Measurements from ENCODE around the gene LIN28B.

DNA sequence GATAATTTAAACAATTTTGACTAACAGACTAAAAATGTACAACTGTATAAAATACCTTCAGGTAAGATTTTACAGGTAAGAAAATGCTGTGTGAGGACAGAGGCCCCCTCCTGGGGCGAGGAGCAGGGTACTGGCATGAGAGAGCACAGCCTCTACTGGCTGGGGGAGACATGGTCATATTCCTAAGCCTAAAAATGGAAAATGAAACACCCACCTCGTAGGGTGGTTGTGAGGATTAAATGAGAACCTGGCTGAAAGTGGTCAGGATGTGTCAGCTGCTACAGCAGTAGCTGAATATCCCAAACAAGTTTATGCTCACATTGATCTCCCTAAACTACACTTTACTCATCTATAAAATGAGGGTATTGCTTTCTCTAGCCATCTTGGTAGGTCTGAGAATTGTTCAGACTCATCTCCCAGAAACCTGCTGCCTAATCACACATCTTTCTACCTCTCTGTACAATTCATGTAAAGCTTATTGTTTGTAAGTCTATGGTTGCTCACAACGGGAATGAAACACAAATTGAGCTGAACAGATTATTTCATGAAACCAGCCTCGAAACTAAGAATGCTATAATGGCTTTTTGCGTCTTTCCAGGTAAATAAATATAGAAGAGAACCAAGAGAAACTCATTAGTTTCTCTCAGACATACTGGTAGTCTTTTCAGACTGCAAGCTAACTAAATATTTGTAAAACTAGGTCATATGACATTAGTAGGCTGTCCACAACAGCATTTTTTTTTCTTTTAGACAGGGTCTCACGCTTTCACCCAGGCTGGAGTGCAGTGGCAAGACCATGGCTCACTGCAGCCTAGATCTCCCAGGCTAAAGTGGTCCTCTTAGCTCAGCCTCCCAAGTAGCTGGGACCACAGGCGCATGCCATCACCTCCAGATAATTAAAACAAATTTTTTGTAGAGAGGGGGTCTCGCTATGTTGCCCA lies 153.3 kb downstream of the LIN28B start:
- TF ChIP-seq ESRRA (IDR thresholded peaks at IDR 0.05; ENCODE audit: borderline replicate concordance, low read length): no peak
- TF ChIP-seq, protein P1, sequence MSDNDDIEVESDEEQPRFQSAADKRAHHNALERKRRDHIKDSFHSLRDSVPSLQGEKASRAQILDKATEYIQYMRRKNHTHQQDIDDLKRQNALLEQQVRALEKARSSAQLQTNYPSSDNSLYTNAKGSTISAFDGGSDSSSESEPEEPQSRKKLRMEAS (IDR thresholded peaks at IDR 0.05): no peak
- TF ChIP-seq, protein P2, sequence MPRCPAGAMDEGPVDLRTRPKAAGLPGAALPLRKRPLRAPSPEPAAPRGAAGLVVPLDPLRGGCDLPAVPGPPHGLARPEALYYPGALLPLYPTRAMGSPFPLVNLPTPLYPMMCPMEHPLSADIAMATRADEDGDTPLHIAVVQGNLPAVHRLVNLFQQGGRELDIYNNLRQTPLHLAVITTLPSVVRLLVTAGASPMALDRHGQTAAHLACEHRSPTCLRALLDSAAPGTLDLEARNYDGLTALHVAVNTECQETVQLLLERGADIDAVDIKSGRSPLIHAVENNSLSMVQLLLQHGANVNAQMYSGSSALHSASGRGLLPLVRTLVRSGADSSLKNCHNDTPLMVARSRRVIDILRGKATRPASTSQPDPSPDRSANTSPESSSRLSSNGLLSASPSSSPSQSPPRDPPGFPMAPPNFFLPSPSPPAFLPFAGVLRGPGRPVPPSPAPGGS (IDR thresholded peaks at IDR 0.05): no peak
- TF ChIP-seq BHLHE40 (IDR thresholded peaks at IDR 0.05; ENCODE audit: low read depth, low read length): no peak
- TF ChIP-seq, protein P3, sequence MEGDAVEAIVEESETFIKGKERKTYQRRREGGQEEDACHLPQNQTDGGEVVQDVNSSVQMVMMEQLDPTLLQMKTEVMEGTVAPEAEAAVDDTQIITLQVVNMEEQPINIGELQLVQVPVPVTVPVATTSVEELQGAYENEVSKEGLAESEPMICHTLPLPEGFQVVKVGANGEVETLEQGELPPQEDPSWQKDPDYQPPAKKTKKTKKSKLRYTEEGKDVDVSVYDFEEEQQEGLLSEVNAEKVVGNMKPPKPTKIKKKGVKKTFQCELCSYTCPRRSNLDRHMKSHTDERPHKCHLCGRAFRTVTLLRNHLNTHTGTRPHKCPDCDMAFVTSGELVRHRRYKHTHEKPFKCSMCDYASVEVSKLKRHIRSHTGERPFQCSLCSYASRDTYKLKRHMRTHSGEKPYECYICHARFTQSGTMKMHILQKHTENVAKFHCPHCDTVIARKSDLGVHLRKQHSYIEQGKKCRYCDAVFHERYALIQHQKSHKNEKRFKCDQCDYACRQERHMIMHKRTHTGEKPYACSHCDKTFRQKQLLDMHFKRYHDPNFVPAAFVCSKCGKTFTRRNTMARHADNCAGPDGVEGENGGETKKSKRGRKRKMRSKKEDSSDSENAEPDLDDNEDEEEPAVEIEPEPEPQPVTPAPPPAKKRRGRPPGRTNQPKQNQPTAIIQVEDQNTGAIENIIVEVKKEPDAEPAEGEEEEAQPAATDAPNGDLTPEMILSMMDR (IDR thresholded peaks at IDR 0.05): no peak
- TF ChIP-seq POLR2A (IDR thresholded peaks at IDR 0.05; ENCODE audit: low read length): no peak
- TF ChIP-seq FOSB (CRISPR knock-in tag; IDR thresholded peaks at IDR 0.05): no peak
- no peak for TF ChIP-seq JUNB (IDR thresholded peaks at IDR 0.05)
- TF ChIP-seq MYC (IDR thresholded peaks at IDR 0.05; ENCODE audit: borderline replicate concordance, low read length): no peak
- no peak for TF ChIP-seq RFX5 (IDR thresholded peaks at IDR 0.05)
- TF ChIP-seq EP300 (IDR thresholded peaks at IDR 0.05): no peak
- no peak for TF ChIP-seq CEBPB (IDR thresholded peaks at IDR 0.05)
- TF ChIP-seq, protein P4, sequence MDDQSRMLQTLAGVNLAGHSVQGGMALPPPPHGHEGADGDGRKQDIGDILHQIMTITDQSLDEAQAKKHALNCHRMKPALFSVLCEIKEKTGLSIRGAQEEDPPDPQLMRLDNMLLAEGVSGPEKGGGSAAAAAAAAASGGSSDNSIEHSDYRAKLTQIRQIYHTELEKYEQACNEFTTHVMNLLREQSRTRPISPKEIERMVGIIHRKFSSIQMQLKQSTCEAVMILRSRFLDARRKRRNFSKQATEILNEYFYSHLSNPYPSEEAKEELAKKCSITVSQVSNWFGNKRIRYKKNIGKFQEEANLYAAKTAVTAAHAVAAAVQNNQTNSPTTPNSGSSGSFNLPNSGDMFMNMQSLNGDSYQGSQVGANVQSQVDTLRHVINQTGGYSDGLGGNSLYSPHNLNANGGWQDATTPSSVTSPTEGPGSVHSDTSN (IDR thresholded peaks at IDR 0.05): no peak
- TF ChIP-seq, protein P5, sequence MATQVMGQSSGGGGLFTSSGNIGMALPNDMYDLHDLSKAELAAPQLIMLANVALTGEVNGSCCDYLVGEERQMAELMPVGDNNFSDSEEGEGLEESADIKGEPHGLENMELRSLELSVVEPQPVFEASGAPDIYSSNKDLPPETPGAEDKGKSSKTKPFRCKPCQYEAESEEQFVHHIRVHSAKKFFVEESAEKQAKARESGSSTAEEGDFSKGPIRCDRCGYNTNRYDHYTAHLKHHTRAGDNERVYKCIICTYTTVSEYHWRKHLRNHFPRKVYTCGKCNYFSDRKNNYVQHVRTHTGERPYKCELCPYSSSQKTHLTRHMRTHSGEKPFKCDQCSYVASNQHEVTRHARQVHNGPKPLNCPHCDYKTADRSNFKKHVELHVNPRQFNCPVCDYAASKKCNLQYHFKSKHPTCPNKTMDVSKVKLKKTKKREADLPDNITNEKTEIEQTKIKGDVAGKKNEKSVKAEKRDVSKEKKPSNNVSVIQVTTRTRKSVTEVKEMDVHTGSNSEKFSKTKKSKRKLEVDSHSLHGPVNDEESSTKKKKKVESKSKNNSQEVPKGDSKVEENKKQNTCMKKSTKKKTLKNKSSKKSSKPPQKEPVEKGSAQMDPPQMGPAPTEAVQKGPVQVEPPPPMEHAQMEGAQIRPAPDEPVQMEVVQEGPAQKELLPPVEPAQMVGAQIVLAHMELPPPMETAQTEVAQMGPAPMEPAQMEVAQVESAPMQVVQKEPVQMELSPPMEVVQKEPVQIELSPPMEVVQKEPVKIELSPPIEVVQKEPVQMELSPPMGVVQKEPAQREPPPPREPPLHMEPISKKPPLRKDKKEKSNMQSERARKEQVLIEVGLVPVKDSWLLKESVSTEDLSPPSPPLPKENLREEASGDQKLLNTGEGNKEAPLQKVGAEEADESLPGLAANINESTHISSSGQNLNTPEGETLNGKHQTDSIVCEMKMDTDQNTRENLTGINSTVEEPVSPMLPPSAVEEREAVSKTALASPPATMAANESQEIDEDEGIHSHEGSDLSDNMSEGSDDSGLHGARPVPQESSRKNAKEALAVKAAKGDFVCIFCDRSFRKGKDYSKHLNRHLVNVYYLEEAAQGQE (IDR thresholded peaks at IDR 0.05): no peak
